ENCODE measurements around the gene TSHZ1. TPM values are rescaled to one million over a fixed set of nuclear protein-coding genes. Genes with fewer than 3 reads are reported as not detected.

Gene TSHZ1
- total and polyA plus RNA-seq, 2 of the 8 experiments (the other 6 are each of a cell fraction or from before 2014, with no cell fraction given), result 0.03 to 0.32 TPM

- no peak overlapping the region for H2BK15ac ChIP-seq (ENCODE audit: low read length)
- no peaks in the 10 kb centered on the region for H3K27me3 ChIP-seq (replicated peaks in 1 of 4; ENCODE audit: control insufficient read depth in 3 of 4, extremely low read depth in 1 of 4, insufficient read depth in 3 of 4, low read length in 3 of 4)
- no peak overlapping the region for H3K27ac ChIP-seq (ENCODE audit: low read depth, low read length)
- H3K9ac ChIP-seq (replicated peaks in 1 of 4; ENCODE audit: extremely low read depth in 1 of 4, low read depth in 3 of 4, low read length in 3 of 4), result no peak overlapping the region
- H4K20me1 ChIP-seq (replicated peaks in 1 of 2; ENCODE audit: control insufficient read depth in 1 of 2, insufficient read depth in 2 of 2, low read length in 2 of 2), result no peaks in the 10 kb centered on the region
- H3K56ac ChIP-seq (replicated peaks; ENCODE audit: insufficient read length, low read depth, low read length), result no peak overlapping the region
- ChIA-PET CTCF (ENCODE audit: partially characterized antibody) (no interaction called here), POLR2A (ENCODE audit: partially characterized antibody) (no interaction called here)
- H3K79me1 ChIP-seq (ENCODE audit: low read depth, low read length), result no peaks in the 10 kb centered on the region
- no peaks in the 10 kb centered on the region for H3K79me2 ChIP-seq (ENCODE audit: control insufficient read depth in 1 of 2, insufficient read depth in 2 of 2, low read length in 2 of 2)
- no peak overlapping the region for H3K4me3 ChIP-seq (ENCODE audit: extremely low read depth in 1 of 4, insufficient read depth in 2 of 4, low read depth in 3 of 4, low read length in 4 of 4)
- no peaks in the 10 kb centered on the region for H3K23me2 ChIP-seq (ENCODE audit: low read depth, low read length)
- no peak overlapping the region for H2BK5ac ChIP-seq (ENCODE audit: low read depth, low read length)
- FAIRE-seq (no peak), DNase-seq (ENCODE audit: low read depth in 1 of 2, low spot score in 2 of 2) (no peak)
- no peak overlapping the region for H2AFZ ChIP-seq (ENCODE audit: low read length)
- no peak overlapping the region for H2BK20ac ChIP-seq (ENCODE audit: low read length)
- H2BK12ac ChIP-seq (ENCODE audit: low read depth, low read length), result no peak overlapping the region
- H4K8ac ChIP-seq (ENCODE audit: extremely low read depth, insufficient read depth, low read length), result no peak overlapping the region
- H3K4ac ChIP-seq (replicated peaks; ENCODE audit: insufficient read length, low read depth, low read length), result no peak overlapping the region
- H3K18ac ChIP-seq (ENCODE audit: extremely low read depth, low read length), result no peak overlapping the region
- no peak overlapping the region for H4K5ac ChIP-seq (ENCODE audit: insufficient read length, low read depth, low read length)
- H2AK5ac ChIP-seq (ENCODE audit: low read depth, low read length), result no peak overlapping the region
- no peaks in the 10 kb centered on the region for H3K36me3 ChIP-seq (ENCODE audit: control insufficient read depth in 2 of 4, insufficient read depth in 4 of 4, low read length in 3 of 4)
- WGBS, 2 experiments (ENCODE audit: extremely low coverage in 1 of 2, insufficient coverage in 1 of 2, insufficient read length in 1 of 2, insufficient replicate concordance in 2 of 2, low coverage in 1 of 2, low lambda C conversion rate in 2 of 2, missing lambda C conversion rate in 1 of 2), result 89% methylated on average over 6 of the region's 6 CpGs; no CpG with 5 or more reads in 1 of the 2 experiments
- H3K4me1 ChIP-seq (replicated peaks in 1 of 4; ENCODE audit: control insufficient read depth in 3 of 4, insufficient read depth in 4 of 4, low read length in 3 of 4), result no peaks in the 10 kb centered on the region
- no peak overlapping the region for H4K91ac ChIP-seq (replicated peaks; ENCODE audit: insufficient read length, low read length)
- H3K9me3 ChIP-seq (ENCODE audit: insufficient read depth in 2 of 2, low read depth in 1 of 2, low read length in 1 of 2), result no peaks in the 10 kb centered on the region
- H2BK120ac ChIP-seq (replicated peaks; ENCODE audit: low read depth, low read length), result no peak overlapping the region
- no peak overlapping the region for H3K14ac ChIP-seq (ENCODE audit: insufficient read length)
- no peak overlapping the region for H3K23ac ChIP-seq (ENCODE audit: insufficient read length)
- no peak overlapping the region for H3K4me2 ChIP-seq (ENCODE audit: insufficient read depth in 1 of 2, low read depth in 2 of 2, low read length in 2 of 2)
- TF ChIP-seq POLR2A (IDR thresholded peaks at IDR 0.05; ENCODE audit: control extremely low read depth in 1 of 2, low read depth in 2 of 2, low read length in 2 of 2), result no peak
- TF ChIP-seq SIN3A (conservative IDR thresholded peaks at IDR 0.05 in 1 of 2, IDR thresholded peaks at IDR 0.05 in 1 of 2; ENCODE audit: low read depth in 1 of 2, low read length in 2 of 2), result no peak
- no peak for TF ChIP-seq RAD21 (IDR thresholded peaks at IDR 0.05 in 1 of 2, conservative IDR thresholded peaks at IDR 0.05 in 1 of 2; ENCODE audit: low read depth in 2 of 2, low read length in 2 of 2)
- no peak for TF ChIP-seq GTF2F1 (IDR thresholded peaks at IDR 0.05; ENCODE audit: borderline replicate concordance, low read depth, low read length)
- TF ChIP-seq, protein P1, sequence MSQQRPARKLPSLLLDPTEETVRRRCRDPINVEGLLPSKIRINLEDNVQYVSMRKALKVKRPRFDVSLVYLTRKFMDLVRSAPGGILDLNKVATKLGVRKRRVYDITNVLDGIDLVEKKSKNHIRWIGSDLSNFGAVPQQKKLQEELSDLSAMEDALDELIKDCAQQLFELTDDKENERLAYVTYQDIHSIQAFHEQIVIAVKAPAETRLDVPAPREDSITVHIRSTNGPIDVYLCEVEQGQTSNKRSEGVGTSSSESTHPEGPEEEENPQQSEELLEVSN (IDR thresholded peaks at IDR 0.05), result no peak
- no peak for TF ChIP-seq EP300 (IDR thresholded peaks at IDR 0.05; ENCODE audit: borderline replicate concordance in 1 of 2, low read depth in 2 of 2, low read length in 2 of 2)
- no peak for TF ChIP-seq RNF2 (IDR thresholded peaks at IDR 0.05; ENCODE audit: borderline replicate concordance, low read depth, low read length, missing control alignments, poor library complexity, severe bottlenecking)
- no peak for TF ChIP-seq GABPA (IDR thresholded peaks at IDR 0.05; ENCODE audit: borderline replicate concordance, insufficient read depth, low read length)
- no peak for TF ChIP-seq ZNF274 (IDR thresholded peaks at IDR 0.05; ENCODE audit: borderline replicate concordance, extremely low read depth, low read length)
- no peak for TF ChIP-seq CBX8 (IDR thresholded peaks at IDR 0.05; ENCODE audit: borderline replicate concordance, low read depth, low read length)
- TF ChIP-seq KDM4A (IDR thresholded peaks at IDR 0.05; ENCODE audit: low read depth, low read length, severe bottlenecking), result no peak
- no peak for TF ChIP-seq RBBP5 (IDR thresholded peaks at IDR 0.05; ENCODE audit: borderline replicate concordance, low read depth, low read length)
- no peak for TF ChIP-seq JUN (IDR thresholded peaks at IDR 0.05; ENCODE audit: low read depth, low read length)
Measured at GRCh38 chr18:75264195-75264594, 53.6 kb downstream of the TSHZ1 start.
